Body of pancreas (tissue), 4 donors: Measurements from ENCODE around the gene PTH1R. TPM values are rescaled to one million over a fixed set of nuclear protein-coding genes. Genes with fewer than 3 reads are reported as not detected.
A peak's percentile ranks its signal among the peaks of the same experiment; 100 is the strongest.

Source experiments
- ATAC-seq: fragments of 150-250 bp; one replicate; pipeline ENCODE4 v1.9.1; 2016
- DNase-seq, 4 donors: peaks; one replicate each; pipeline ENCODE4 v3.0.0-alpha.2; 2019
- H3K27ac ChIP-seq, 4 donors: fragments of 200-600 bp; sonication (generic); 1 replicate in 3 of 4; 2 replicates in 1 of 4; pipeline versions ENCODE4 v1.5.1 to v1.6.1; 2016 to 2019; ENCODE audit warnings: mild to moderate bottlenecking in 1 of 4, mixed read lengths in 1 of 4, moderate library complexity in 1 of 4
- H3K27me3 ChIP-seq, 2 donors: fragments of 200-600 bp; sonication (generic); one replicate each; pipeline ENCODE4 v1.6.0; 2016; ENCODE audit warnings: mild to moderate bottlenecking in 1 of 2
- H3K36me3 ChIP-seq, 2 donors: fragments of 200-600 bp; sonication (generic); replicated peaks in 1 of 2; 2 replicates each; pipeline ENCODE4 v1.5.1; 2016; ENCODE audit warnings: low read depth in 2 of 2; ENCODE audit not compliant: insufficient read depth in 1 of 2
- H3K4me1 ChIP-seq: fragments of 200-600 bp; sonication (generic); one replicate; pipeline ENCODE4 v1.6.0; 2016
- H3K4me3 ChIP-seq, 2 donors: fragments of 200-600 bp; sonication (generic); 1 replicate in 1 of 2; 2 replicates in 1 of 2; pipeline ENCODE4 v1.5.1; 2016 to 2019
- H3K9me3 ChIP-seq, 3 donors: fragments of 200-600 bp; sonication (generic); 1 replicate in 2 of 3; 2 replicates in 1 of 3; pipeline ENCODE4 v1.5.1; 2016
- CTCF ChIP-seq, 7 experiments: fragments of 450-650 bp in 4 of 7; fragments of 200-600 bp in 3 of 7; sonication (generic) in 3 of 7; IDR thresholded peaks; one replicate each; pipeline ENCODE4 v1.5.1; 2016 to 2019; ENCODE audit warnings: antibody characterized with exemption in 7 of 7
- POLR2A ChIP-seq, 3 donors: fragments of 450-650 bp; IDR thresholded peaks; one replicate each; pipeline ENCODE4 v1.6.1; 2016; ENCODE audit warnings: antibody characterized with exemption in 3 of 3, mild to moderate bottlenecking in 2 of 3
- WGBS, 2 donors: methylation state at CpG; one replicate each; pipeline ENCODE4 v1.1.5; 2017; 5-methylcytosine and 5-hydroxymethylcytosine counted together
- intact Hi-C: fragments of 100-400 bp; cut with DNase I; formaldehyde crosslinking; loops from one replicate; pipeline ENCODE4 v1.15.1; 2023
- small RNA-seq: library from RNA; depleted of rRNA; stranded (forward); fragments of <200 nt; gene quantifications from one replicate; pipeline ENCODE3, GENCODE V24; 2016
- total RNA-seq, 2 donors: library from RNA; depleted of rRNA; stranded (reverse); fragments of >200 nt; gene quantifications; one replicate each; pipeline ENCODE4 v1.1.0, GENCODE V29; 2016

Gene PTH1R
- total RNA-seq, 2 donors from 2014 or later: 1.8 to 8.2 TPM

- Histone ChIP-seq H3K9me3 (no peaks in the 10 kb centered on the region), H3K4me1 (peaks cover 94% of the 10 kb centered on the region), H3K27ac (peak overlapping the region in 2 of 4 donors; percentile 92 to 93), H3K27me3 (no peaks in the 10 kb centered on the region), H3K4me3 (no peak overlapping the region), H3K36me3 (no peaks in the 10 kb centered on the region)
- intact Hi-C loops: no loop called here
- ATAC-seq (no peak), DNase-seq (no peak)
- no peak for TF ChIP-seq CTCF (IDR thresholded peaks at IDR 0.05)
- 45 to 50% methylated on average over 7 of the region's 7 CpGs for WGBS, 2 donors
These were observed 73.2 kb downstream of the PTH1R start for GRCh38 chr3:46950650-46951241.

GRCh38 chr3:46952813-46953212, 75.3 kb downstream of the PTH1R start:
- Histone ChIP-seq H3K4me3 (no peak overlapping the region), H3K9me3 (no peaks in the 10 kb centered on the region), H3K36me3 (no peaks in the 10 kb centered on the region), H3K4me1 (peaks cover 94% of the 10 kb centered on the region), H3K27ac (no peak overlapping the region), H3K27me3 (no peaks in the 10 kb centered on the region)
- ATAC-seq (no peak), DNase-seq (no peak)
- intact Hi-C loops: no loop called here
- 81 to 100% methylated on average over 2 of the region's 2 CpGs for WGBS, 2 donors
- TF ChIP-seq POLR2A (IDR thresholded peaks at IDR 0.05): no peak
- TF ChIP-seq CTCF (IDR thresholded peaks at IDR 0.05): no peak

Small RNA genes lying within 50 kb of the gene (small RNA-seq; reads per million reads assigned to genes)
- not detected for gene AC109583.2

Other genes with a start within 250 kb of the PTH1R start
- gene ALS2CL, start 184.0 kb upstream of the PTH1R start, total RNA-seq: 10 to 100 TPM; 30.3 to 48.5 TPM
- not detected for gene TMIE, start 176.3 kb upstream of the PTH1R start, total RNA-seq
- gene PRSS50, start 159.9 kb upstream of the PTH1R start, total RNA-seq: 1 to 10 TPM; 2.6 to 3.1 TPM
- 10 to 100 TPM in 1 of 2 donors, not detected in 1; 10.4 TPM for gene MYL3, start 14.3 kb upstream of the PTH1R start, total RNA-seq
- gene CCDC12, start 99.0 kb downstream of the PTH1R start, total RNA-seq: 10 to 100 TPM; 25.4 to 67.2 TPM
- 100 to 1,000 TPM in 1 of 2 donors, 10 to 100 TPM in 1; 98.8 to 151 TPM for gene NBEAL2, start 101.9 kb downstream of the PTH1R start, total RNA-seq